Ovary (tissue), 9 donors: ENCODE measurements around the gene STIP1. TPM values are rescaled to one million over a fixed set of nuclear protein-coding genes. Genes with fewer than 3 reads are reported as not detected.

ENCODE experiments used
- DNase-seq, 5 donors: peaks; one replicate each; pipeline ENCODE4 v3.0.0-alpha.2; 2019 to 2020
- H3K27ac ChIP-seq, 2 donors: fragments of 200-600 bp; one replicate each; pipeline versions ENCODE4 v1.5.1 to v1.8.0; 2019 to 2022
- H3K27me3 ChIP-seq: fragments of 200-600 bp; one replicate; pipeline ENCODE4 v1.8.0; 2022
- H3K36me3 ChIP-seq: fragments of 200-600 bp; sonication (generic); one replicate; pipeline ENCODE4 v1.5.1; 2019
- H3K4me1 ChIP-seq: one replicate; pipeline ENCODE4 v1.8.1; 2013; ENCODE audit warnings: mild to moderate bottlenecking, moderate library complexity; ENCODE audit not compliant: insufficient read depth
- H3K4me3 ChIP-seq: fragments of 200-600 bp; sonication (generic); one replicate; pipeline ENCODE4 v1.5.1; 2017
- H3K9me3 ChIP-seq, 2 donors: fragments of 200-600 bp in 1 of 2; sonication (generic) in 1 of 2; one replicate each; pipeline versions ENCODE4 v1.5.1 to v1.8.1; 2013 to 2019; ENCODE audit warnings: mild to moderate bottlenecking in 1 of 2, moderate library complexity in 1 of 2
- EP300 ChIP-seq: sonication (generic); formaldehyde crosslinking; IDR thresholded peaks from one replicate; pipeline ENCODE4 v1.6.1; 2017; ENCODE audit warnings: antibody characterized with exemption
- POLR2A ChIP-seq: fragments of 450-650 bp; IDR thresholded peaks from one replicate; pipeline ENCODE4 v1.6.1; 2017; ENCODE audit warnings: antibody characterized with exemption, mild to moderate bottlenecking, moderate library complexity
- WGBS, 3 donors: extraction: QIAGEN DNeasy Blood & Tissue Kit in 1 of 3; methylation state at CpG; one replicate each; pipeline versions ENCODE4 v1.1.5 to v1.1.7; 2013 to 2017; 5-methylcytosine and 5-hydroxymethylcytosine counted together
- intact Hi-C, 4 donors: fragments of 100-400 bp; cut with DNase I; formaldehyde crosslinking; loops; one replicate each; pipeline versions ENCODE4 v1.11.0 to v1.15.1; 2022 to 2023
- polyA plus RNA-seq, 2 donors: library from polyadenylated mRNA; stranded (reverse); fragments of 200-250 nt in 1 of 2; fragments of 350-450 nt in 1 of 2; fragmentation: Illumina TruSeq in 1 of 2; extraction: RNeasy Lipid Tissue Mini Kit (QIAGEN cat#74804) in 1 of 2; gene quantifications; one replicate each; pipeline ENCODE4 v1.2.3, GENCODE V29; 2013 to 2014
- total RNA-seq, 7 donors: library from RNA; depleted of rRNA in 2 of 7; stranded (reverse); fragments of >200 nt in 2 of 7; fragmentation: NEBNext Ultra II Directional in 3 of 7; extraction: Animal tissue kit (Norgen Biotek cat#: 25700) in 3 of 7; gene quantifications; one replicate each; pipeline versions ENCODE4 v1.1.0 to v1.2.4, GENCODE V29; 2016 to 2023
- TF ChIP-seq, protein P1 (sequence below), 3 donors: fragments of 450-650 bp in 2 of 3; fragments of 200-600 bp in 1 of 3; IDR thresholded peaks; one replicate each; pipeline versions ENCODE4 v1.5.1 to v1.8.0; 2016 to 2022; ENCODE audit warnings: antibody characterized with exemption in 3 of 3, mild to moderate bottlenecking in 1 of 3
- donor health status: DM: no; HTN: no; CAD: no; lungs with moderate emphysema.
- donor health status: DM: no; HTN: no; CAD: no.
- donor health status: Bipolar disorder and iron deficiency.
- donor health status: DM: yes; HTN: yes; CAD: no.
- donor health status: DM: no; HTN: no; CAD: no.
- donor health status: DM: yes; HTN: yes; CAD: no.

The STIP1 gene
- total and polyA plus RNA-seq, 9 donors = 48.4 to 238 (median 111) TPM

DNA sequence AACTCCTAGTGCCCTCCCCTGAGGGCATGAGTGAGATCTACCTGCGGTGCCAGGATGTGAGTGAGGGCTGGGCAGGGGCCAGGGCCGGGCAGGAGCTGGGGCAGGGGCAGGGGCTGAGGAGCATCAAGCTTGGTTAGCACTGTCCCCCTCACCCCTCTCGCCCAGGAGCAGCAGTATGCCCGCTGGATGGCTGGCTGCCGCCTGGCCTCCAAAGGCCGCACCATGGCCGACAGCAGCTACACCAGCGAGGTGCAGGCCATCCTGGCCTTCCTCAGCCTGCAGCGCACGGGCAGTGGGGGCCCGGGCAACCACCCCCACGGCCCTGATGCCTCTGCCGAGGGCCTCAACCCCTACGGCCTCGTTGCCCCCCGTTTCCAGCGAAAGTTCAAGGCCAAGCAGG, 34.3 kb downstream of the STIP1 start:
- TF ChIP-seq EP300 = no peak
- TF ChIP-seq POLR2A = no peak
- TF ChIP-seq, protein P1, sequence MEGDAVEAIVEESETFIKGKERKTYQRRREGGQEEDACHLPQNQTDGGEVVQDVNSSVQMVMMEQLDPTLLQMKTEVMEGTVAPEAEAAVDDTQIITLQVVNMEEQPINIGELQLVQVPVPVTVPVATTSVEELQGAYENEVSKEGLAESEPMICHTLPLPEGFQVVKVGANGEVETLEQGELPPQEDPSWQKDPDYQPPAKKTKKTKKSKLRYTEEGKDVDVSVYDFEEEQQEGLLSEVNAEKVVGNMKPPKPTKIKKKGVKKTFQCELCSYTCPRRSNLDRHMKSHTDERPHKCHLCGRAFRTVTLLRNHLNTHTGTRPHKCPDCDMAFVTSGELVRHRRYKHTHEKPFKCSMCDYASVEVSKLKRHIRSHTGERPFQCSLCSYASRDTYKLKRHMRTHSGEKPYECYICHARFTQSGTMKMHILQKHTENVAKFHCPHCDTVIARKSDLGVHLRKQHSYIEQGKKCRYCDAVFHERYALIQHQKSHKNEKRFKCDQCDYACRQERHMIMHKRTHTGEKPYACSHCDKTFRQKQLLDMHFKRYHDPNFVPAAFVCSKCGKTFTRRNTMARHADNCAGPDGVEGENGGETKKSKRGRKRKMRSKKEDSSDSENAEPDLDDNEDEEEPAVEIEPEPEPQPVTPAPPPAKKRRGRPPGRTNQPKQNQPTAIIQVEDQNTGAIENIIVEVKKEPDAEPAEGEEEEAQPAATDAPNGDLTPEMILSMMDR (IDR thresholded peaks at IDR 0.05) = no peak
- DNase-seq = no peak
- peaks cover 5% of the 10 kb centered on the region for H3K4me1 ChIP-seq

GRCh38 chr11:64220798-64221197, 34.8 kb downstream of the STIP1 start:
- Histone ChIP-seq H3K9me3 (no peaks in the 10 kb centered on the region), H3K27me3 (no peaks in the 10 kb centered on the region), H3K4me3 (no peak overlapping the region), H3K4me1 (peaks cover 8% of the 10 kb centered on the region), H3K27ac (no peak overlapping the region), H3K36me3 (no peaks in the 10 kb centered on the region)
- intact Hi-C loops = no loop called here
- TF ChIP-seq, protein P1 (IDR thresholded peaks at IDR 0.05) = no peak
- TF ChIP-seq EP300 (no peak), POLR2A (no peak)
- DNase-seq = peak in 3 of 5 donors; percentile 28 to 45 (median 37)
- 84 to 95% (median 85%) methylated on average over 14 of the region's 14 CpGs for WGBS, 3 donors

More for the DNA sequence above, 34.3 kb downstream of the STIP1 start:
- intact Hi-C loops = no loop called here
- Histone ChIP-seq H3K27ac (no peak overlapping the region), H3K9me3 (no peaks in the 10 kb centered on the region), H3K36me3 (no peaks in the 10 kb centered on the region), H3K27me3 (no peaks in the 10 kb centered on the region), H3K4me3 (no peak overlapping the region)
- WGBS, 3 donors = 79 to 83% (median 80%) methylated on average over 16 to 17 of the region's 17 CpGs

GRCh38 chr11:64222651-64223000, 36.7 kb downstream of the STIP1 start:
- TF ChIP-seq, protein P1 (IDR thresholded peaks at IDR 0.05) = no peak
- TF ChIP-seq EP300 (no peak), POLR2A (no peak)
- WGBS, 3 donors = 54 to 69% (median 62%) methylated on average over 9 of the region's 9 CpGs
- no peak overlapping the region for H3K4me3 ChIP-seq
- intact Hi-C loops = no loop called here
- H3K9me3 ChIP-seq = no peaks in the 10 kb centered on the region
- no peaks in the 10 kb centered on the region for H3K36me3 ChIP-seq
- no peak for DNase-seq
- no peaks in the 10 kb centered on the region for H3K27me3 ChIP-seq
- H3K27ac ChIP-seq = no peak overlapping the region
- peaks cover 20% of the 10 kb centered on the region for H3K4me1 ChIP-seq

- Histone ChIP-seq H3K27ac (no peak overlapping the region), H3K4me3 (no peak overlapping the region), H3K4me1 (peaks cover 20% of the 10 kb centered on the region), H3K36me3 (no peaks in the 10 kb centered on the region), H3K9me3 (no peaks in the 10 kb centered on the region), H3K27me3 (no peaks in the 10 kb centered on the region)
- DNase-seq = peak; percentile 24 to 57 (median 30)
- TF ChIP-seq POLR2A = no peak
- TF ChIP-seq, protein P1 (IDR thresholded peaks at IDR 0.05) = no peak
- TF ChIP-seq EP300 = no peak
- intact Hi-C loops = no loop called here
- WGBS, 3 donors = 63 to 70% (median 67%) methylated on average over 24 of the region's 24 CpGs
These were observed 37.2 kb downstream of the STIP1 start for GRCh38 chr11:64223001-64223651.
